HG02678 (cell line): Measurements from ENCODE around the gene FAM167B.
"Not testable (repeated sequence)": the region's sequence is repeated elsewhere in the genome, so short reads cannot be mapped to it uniquely, and the experiment has no call there.

Source experiments
- ATAC-seq: cut with Tn5 transposase; IDR thresholded peaks from one replicate; pipeline ENCODE4 v1.9.1; 2021; ENCODE audit warnings: mild to moderate bottlenecking, moderate library complexity; ENCODE audit not compliant: unreplicated experiment

Gene FAM167B

DNA sequence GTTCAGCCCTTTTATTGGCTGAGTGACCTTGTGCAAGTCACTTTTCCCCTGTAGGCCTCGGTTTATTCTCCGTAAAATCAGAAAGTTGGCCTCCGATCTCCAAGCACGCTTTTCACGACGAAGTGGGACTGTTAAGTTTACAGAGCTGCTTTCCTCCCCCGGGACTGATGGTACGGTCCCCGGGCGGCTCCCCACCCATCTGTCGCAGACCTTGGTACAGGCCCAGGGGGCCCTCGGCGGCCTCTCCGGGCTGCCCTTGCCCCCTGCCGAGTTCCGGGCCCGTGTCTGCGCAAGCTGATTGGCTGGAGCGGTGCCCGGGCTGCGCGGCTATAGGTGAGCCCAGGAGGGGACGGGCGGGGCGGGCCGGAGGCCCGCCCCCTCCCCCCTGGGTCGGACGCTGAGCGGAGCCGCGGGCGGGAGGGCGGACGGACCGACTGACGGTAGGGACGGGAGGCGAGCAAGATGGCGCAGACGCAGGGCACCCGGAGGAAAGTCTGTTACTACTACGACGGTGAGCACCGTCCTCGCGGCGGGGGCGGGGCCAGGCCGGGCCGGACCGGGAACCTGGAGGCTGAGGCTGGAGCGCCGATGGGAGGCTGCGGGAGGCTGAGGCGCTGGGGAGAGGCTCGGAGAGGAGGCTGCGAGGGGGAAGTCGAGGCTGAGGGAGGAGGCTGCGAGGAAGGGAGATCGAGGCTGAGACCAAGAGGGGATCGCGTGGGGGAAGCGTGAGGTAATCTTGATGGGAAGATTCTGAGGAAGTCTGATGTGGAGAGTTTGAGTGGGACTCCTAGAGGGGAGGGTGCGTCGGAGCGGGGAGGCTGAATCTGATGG, 44.9 kb downstream of the FAM167B start, which contains the start of gene HDAC1:
HDAC1 (plus strand) TSS at position 376 of the 831 bp plus-strand sequence; CDS start at position 463, 87 bp downstream.
- ATAC-seq, result peak; percentile 98

DNA sequence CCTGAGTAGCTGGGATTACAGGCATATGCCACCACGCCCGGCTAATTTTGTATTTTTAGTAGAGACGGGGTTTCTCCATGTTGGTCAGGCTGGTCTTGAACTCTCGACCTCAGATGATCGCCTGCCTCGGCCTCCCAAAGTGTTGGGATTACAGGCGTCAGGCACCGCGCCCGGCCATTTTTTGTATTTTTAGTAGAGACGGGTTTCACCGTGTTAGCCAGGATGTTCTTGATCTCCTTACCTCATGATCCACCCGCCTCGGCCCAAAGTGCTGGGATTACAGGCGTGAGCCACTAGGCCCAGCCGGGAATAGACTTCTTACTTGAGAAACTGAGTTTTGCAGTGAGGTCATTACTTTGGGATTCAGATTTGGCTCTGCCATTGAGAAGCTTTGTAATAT, 51.2 kb downstream of the FAM167B start:
- ATAC-seq, result not testable (repeated sequence)
